Astrocyte (in vitro differentiated cells and primary cell): ENCODE results near the gene SLC26A9. TPM values are rescaled to one million over a fixed set of nuclear protein-coding genes. Genes with fewer than 3 reads are reported as not detected.
A peak's percentile ranks its signal among the peaks of the same experiment; 100 is the strongest.

Experiments used
- DNase-seq: peaks from one replicate; pipeline ENCODE4 v3.0.0-alpha.2; 2010; ENCODE audit warnings: low read depth
- FAIRE-seq: peaks from 2 replicates; lab custom pipeline; 2011; peaks lifted over from hg19 to GRCh38; lab: Jason Lieb, UNC
- H2AFZ ChIP-seq: 2 replicates; pipeline ENCODE4 v1.6.0; 2012; ENCODE audit warnings: low read depth, low read length, inconsistent platforms
- H3K27ac ChIP-seq: 2 replicates; pipeline ENCODE4 v1.5.1; 2011; ENCODE audit warnings: low read depth, low read length, inconsistent platforms
- H3K27me3 ChIP-seq: 2 replicates; pipeline ENCODE4 v1.6.0; 2011; ENCODE audit warnings: low read length, inconsistent platforms; ENCODE audit not compliant: insufficient read depth
- H3K36me3 ChIP-seq: 2 replicates; pipeline ENCODE4 v1.5.1; 2011; ENCODE audit warnings: low read length, inconsistent platforms; ENCODE audit not compliant: insufficient read depth
- H3K4me1 ChIP-seq: 2 replicates; pipeline ENCODE4 v1.5.1; 2011; ENCODE audit warnings: low read length, inconsistent platforms; ENCODE audit not compliant: insufficient read depth
- H3K4me2 ChIP-seq: 2 replicates; pipeline ENCODE4 v1.6.0; 2012; ENCODE audit warnings: low read length, inconsistent platforms
- H3K4me3 ChIP-seq: 2 replicates; pipeline ENCODE4 v1.5.1; 2011; ENCODE audit warnings: low read depth, mild to moderate bottlenecking, low read length, inconsistent platforms; ENCODE audit not compliant: insufficient read depth
- H3K79me2 ChIP-seq: 2 replicates; pipeline ENCODE4 v1.6.0; 2012; ENCODE audit warnings: mild to moderate bottlenecking, low read length, inconsistent platforms; ENCODE audit not compliant: insufficient read depth
- H3K9ac ChIP-seq: 2 replicates; pipeline ENCODE4 v1.6.0; 2012; ENCODE audit warnings: mild to moderate bottlenecking, low read length, inconsistent platforms
- H3K9me3 ChIP-seq: 2 replicates; pipeline ENCODE4 v1.5.1; 2012; ENCODE audit warnings: low read depth, mild to moderate bottlenecking, low read length, inconsistent platforms; ENCODE audit not compliant: insufficient read depth
- H4K20me1 ChIP-seq: 2 replicates; pipeline ENCODE4 v1.6.0; 2012; ENCODE audit warnings: low read length, inconsistent platforms; ENCODE audit not compliant: insufficient read depth
- H3K27ac Mint-ChIP-seq: one replicate; pipeline ENCODE4 v1.8.0; 2021; ENCODE audit warnings: mild to moderate bottlenecking, mixed read lengths; ENCODE audit not compliant: unreplicated experiment
- H3K27me3 Mint-ChIP-seq: one replicate; pipeline ENCODE4 v1.8.0; 2021; ENCODE audit warnings: low read depth, mixed read lengths; ENCODE audit not compliant: unreplicated experiment
- H3K36me3 Mint-ChIP-seq: one replicate; pipeline ENCODE4 v1.8.0; 2021; ENCODE audit warnings: low read depth, mixed read lengths; ENCODE audit not compliant: unreplicated experiment
- H3K4me1 Mint-ChIP-seq: one replicate; pipeline ENCODE4 v1.8.0; 2021; ENCODE audit warnings: low read depth, mixed read lengths; ENCODE audit not compliant: unreplicated experiment
- H3K4me3 Mint-ChIP-seq: one replicate; pipeline ENCODE4 v1.8.0; 2021; ENCODE audit warnings: mild to moderate bottlenecking, moderate library complexity, mixed read lengths; ENCODE audit not compliant: unreplicated experiment
- H3K9me3 Mint-ChIP-seq: one replicate; pipeline ENCODE4 v1.8.0; 2021; ENCODE audit warnings: mild to moderate bottlenecking, mixed read lengths; ENCODE audit not compliant: unreplicated experiment
- CTCF ChIP-seq: IDR thresholded peaks from 2 replicates; pipeline ENCODE4 v1.5.1; 2011; ENCODE audit warnings: low read depth, mild to moderate bottlenecking, inconsistent platforms, low read length, moderate library complexity; ENCODE audit not compliant: insufficient read depth
- EZH2 ChIP-seq: IDR thresholded peaks from 2 replicates; pipeline ENCODE4 v1.6.1; 2012; ENCODE audit warnings: mild to moderate bottlenecking, low read length, inconsistent platforms; ENCODE audit not compliant: insufficient read depth
- total RNA-seq: library from RNA; stranded (reverse); gene quantifications from 2 replicates; pipeline ENCODE4 v1.2.1, GENCODE V29; 2021

Gene SLC26A9
- total RNA-seq, 1 donor from 2014 or later, result not detected

GRCh38 chr1:205947024-205947423 is 3.8 kb upstream of the SLC26A9 start:
- Mint-ChIP-seq H3K27me3 (peaks cover 72% of the 10 kb centered on the region), H3K27ac (no peak overlapping the region), H3K4me3 (no peak overlapping the region), H3K4me1 (peaks cover 3% of the 10 kb centered on the region), H3K36me3 (peaks cover 3% of the 10 kb centered on the region), H3K9me3 (peaks cover 2% of the 10 kb centered on the region)
- TF ChIP-seq EZH2 (peak; percentile 28), CTCF (no peak)
- DNase-seq, result no peak
- FAIRE-seq, result no peak
- Histone ChIP-seq H2AFZ (no peak overlapping the region), H3K4me1 (peaks cover 13% of the 10 kb centered on the region), H3K36me3 (no peaks in the 10 kb centered on the region), H3K4me2 (no peak overlapping the region), H3K27me3 (peaks cover 42% of the 10 kb centered on the region), H3K4me3 (no peak overlapping the region), H3K27ac (no peak overlapping the region), H3K9me3 (no peaks in the 10 kb centered on the region), H3K9ac (no peak overlapping the region), H4K20me1 (no peaks in the 10 kb centered on the region), H3K79me2 (no peaks in the 10 kb centered on the region)

DNA sequence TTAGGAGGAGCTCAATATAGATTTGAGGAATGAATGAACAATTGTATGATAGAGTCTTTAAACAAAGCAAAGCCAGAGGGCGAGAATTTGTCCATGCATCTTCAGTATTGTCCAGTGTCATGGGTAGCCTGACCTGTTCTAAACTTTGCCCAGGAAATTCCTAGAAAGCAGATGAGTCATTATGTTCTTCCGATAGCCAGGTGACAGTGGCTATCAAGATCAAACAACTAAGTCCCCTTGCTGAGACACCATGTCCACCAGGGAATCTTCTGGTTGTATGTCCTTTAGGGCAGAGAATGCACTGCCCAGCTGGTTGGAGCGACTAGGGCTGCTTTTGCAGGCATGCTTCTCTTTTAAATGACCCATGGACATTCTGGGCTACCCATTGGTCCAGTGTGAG is 1.8 kb upstream of the SLC26A9 start:
- Mint-ChIP-seq H3K27me3 (peaks cover 75% of the 10 kb centered on the region), H3K36me3 (no peaks in the 10 kb centered on the region), H3K4me1 (peaks cover 3% of the 10 kb centered on the region), H3K27ac (no peak overlapping the region), H3K9me3 (peaks cover 2% of the 10 kb centered on the region), H3K4me3 (no peak overlapping the region)
- H4K20me1 ChIP-seq, result no peaks in the 10 kb centered on the region
- peaks cover 42% of the 10 kb centered on the region for H3K27me3 ChIP-seq
- FAIRE-seq (no peak), DNase-seq (no peak)
- no peaks in the 10 kb centered on the region for H3K79me2 ChIP-seq
- no peak overlapping the region for H3K4me2 ChIP-seq
- no peaks in the 10 kb centered on the region for H3K36me3 ChIP-seq
- H3K4me1 ChIP-seq, result peaks cover under 1% of the 10 kb centered on the region
- TF ChIP-seq CTCF, result no peak
- TF ChIP-seq EZH2, result no peak
- no peak overlapping the region for H3K9ac ChIP-seq
- H3K9me3 ChIP-seq, result no peaks in the 10 kb centered on the region
- no peak overlapping the region for H2AFZ ChIP-seq
- no peak overlapping the region for H3K4me3 ChIP-seq
- H3K27ac ChIP-seq, result no peak overlapping the region

DNA sequence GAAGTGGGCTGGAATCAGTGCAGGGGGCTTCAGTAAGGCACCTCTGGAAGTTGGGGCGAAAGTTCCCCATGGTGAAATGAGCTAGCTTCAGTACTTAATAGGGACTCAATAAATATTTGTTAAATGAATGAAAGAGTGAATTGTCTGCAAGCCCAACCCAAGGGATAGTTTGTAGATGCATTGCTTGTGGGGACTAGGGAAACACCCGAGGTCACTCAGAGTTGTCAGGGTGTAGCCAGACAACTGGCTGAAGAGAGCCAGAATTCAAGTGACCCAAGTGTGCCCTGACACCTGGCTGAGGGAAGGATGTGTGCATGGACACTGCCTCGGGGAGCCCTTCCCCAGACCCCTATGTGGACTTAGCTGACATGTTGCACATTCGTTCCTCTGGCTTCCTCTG is 1.3 kb upstream of the SLC26A9 start:
- Histone ChIP-seq H3K27ac (no peak overlapping the region), H3K9ac (no peak overlapping the region), H3K79me2 (no peaks in the 10 kb centered on the region), H3K27me3 (peaks cover 42% of the 10 kb centered on the region), H3K9me3 (no peaks in the 10 kb centered on the region), H4K20me1 (no peaks in the 10 kb centered on the region), H3K4me1 (no peaks in the 10 kb centered on the region), H3K36me3 (no peaks in the 10 kb centered on the region), H3K4me2 (no peak overlapping the region), H2AFZ (no peak overlapping the region), H3K4me3 (no peak overlapping the region)
- FAIRE-seq (no peak), DNase-seq (no peak)
- peaks cover 2% of the 10 kb centered on the region for H3K9me3 Mint-ChIP-seq
- no peak for TF ChIP-seq CTCF
- TF ChIP-seq EZH2, result peak; percentile 11
- H3K27me3 Mint-ChIP-seq, result peaks cover 75% of the 10 kb centered on the region
- no peak overlapping the region for H3K27ac Mint-ChIP-seq
- no peak overlapping the region for H3K4me3 Mint-ChIP-seq
- peaks cover 3% of the 10 kb centered on the region for H3K4me1 Mint-ChIP-seq
- H3K36me3 Mint-ChIP-seq, result no peaks in the 10 kb centered on the region
